Measurements from ENCODE around the gene RBPJ.

The RBPJ gene

GRCh38 chr4:26447378-26447777 lies 126.6 kb downstream of the RBPJ start:
- TF ChIP-seq CTCF (IDR thresholded peaks at IDR 0.05; ENCODE audit: low read depth, low read length), result no peak
- in situ Hi-C loops (cut with HindIII; ENCODE audit: low sequenced_read_pairs), result no loop called here

GRCh38 chr4:26450418-26450817 lies 129.6 kb downstream of the RBPJ start:
- in situ Hi-C loops (cut with HindIII; ENCODE audit: low sequenced_read_pairs), result loop anchor here (25.0 kb wide), 1 partner anchor 537 kb away; no protein-coding TSS in a partner anchor
- no peak for TF ChIP-seq CTCF (IDR thresholded peaks at IDR 0.05; ENCODE audit: low read depth, low read length)
- DNase-seq (ENCODE audit: low read depth, low spot score), result no peak
- no peak overlapping the region for H3K4me3 ChIP-seq (ENCODE audit: low read depth, low read length)

More at GRCh38 chr4:26447378-26447777, 126.6 kb downstream of the RBPJ start:
- DNase-seq (ENCODE audit: low read depth, low spot score), result no peak
- H3K4me3 ChIP-seq (ENCODE audit: low read depth, low read length), result no peak overlapping the region

GRCh38 chr4:26451597-26451996 lies 130.8 kb downstream of the RBPJ start:
- no peak for TF ChIP-seq CTCF (IDR thresholded peaks at IDR 0.05; ENCODE audit: low read depth, low read length)
- in situ Hi-C loops (cut with HindIII; ENCODE audit: low sequenced_read_pairs), result loop anchor here (25.0 kb wide), 1 partner anchor 536 kb away; no protein-coding TSS in a partner anchor
- H3K4me3 ChIP-seq (ENCODE audit: low read depth, low read length), result no peak overlapping the region
- no peak for DNase-seq (ENCODE audit: low read depth, low spot score)

- no peak for DNase-seq (ENCODE audit: low read depth, low spot score)
- no peak for TF ChIP-seq CTCF (IDR thresholded peaks at IDR 0.05; ENCODE audit: low read depth, low read length)
- in situ Hi-C loops (cut with HindIII; ENCODE audit: low sequenced_read_pairs), result loop anchor here (25.0 kb wide), 1 partner anchor 534 kb away; no protein-coding TSS in a partner anchor
- no peak overlapping the region for H3K4me3 ChIP-seq (ENCODE audit: low read depth, low read length)
Observed at GRCh38 chr4:26452565-26453531, 132.0 kb downstream of the RBPJ start.

- in situ Hi-C loops (cut with HindIII; ENCODE audit: low sequenced_read_pairs), result loop anchor here (25.0 kb wide), 1 partner anchor 532 kb away; no protein-coding TSS in a partner anchor
- no peak for DNase-seq (ENCODE audit: low read depth, low spot score)
- no peak for TF ChIP-seq CTCF (IDR thresholded peaks at IDR 0.05; ENCODE audit: low read depth, low read length)
- no peak overlapping the region for H3K4me3 ChIP-seq (ENCODE audit: low read depth, low read length)
Observed at GRCh38 chr4:26454961-26455360, 134.1 kb downstream of the RBPJ start.

- TF ChIP-seq CTCF (IDR thresholded peaks at IDR 0.05; ENCODE audit: low read depth, low read length), result no peak
- H3K4me3 ChIP-seq (ENCODE audit: low read depth, low read length), result no peak overlapping the region
- DNase-seq (ENCODE audit: low read depth, low spot score), result no peak
- in situ Hi-C loops (cut with HindIII; ENCODE audit: low sequenced_read_pairs), result loop anchor here (25.0 kb wide), 1 partner anchor 532 kb away; no protein-coding TSS in a partner anchor
Observed at GRCh38 chr4:26455571-26455970, 134.8 kb downstream of the RBPJ start.
